Skeletal muscle tissue (tissue), 4 donors: ENCODE data around the gene OPTN. TPM values are rescaled to one million over a fixed set of nuclear protein-coding genes. Genes with fewer than 3 reads are reported as not detected.
"Not testable (repeated sequence)": the region's sequence is repeated elsewhere in the genome, so short reads cannot be mapped to it uniquely, and the experiment has no call there.

Experiments used
- H3K27ac ChIP-seq: one replicate; pipeline ENCODE4 v1.7.0; 2013; ENCODE audit warnings: mild to moderate bottlenecking, low read depth, low read length, inconsistent platforms
- H3K27me3 ChIP-seq, 3 donors: one replicate each; pipeline ENCODE4 v1.7.0; 2013; ENCODE audit warnings: low read length in 3 of 3; ENCODE audit not compliant: control insufficient read depth in 3 of 3, insufficient read depth in 3 of 3
- H3K36me3 ChIP-seq, 3 donors: one replicate each; pipeline ENCODE4 v1.7.0; 2013; ENCODE audit warnings: low read length in 3 of 3; ENCODE audit not compliant: control insufficient read depth in 3 of 3, insufficient read depth in 3 of 3
- H3K4me1 ChIP-seq, 3 donors: one replicate each; pipeline ENCODE4 v1.7.0; 2013; ENCODE audit warnings: low read length in 3 of 3, mild to moderate bottlenecking in 3 of 3; ENCODE audit not compliant: control insufficient read depth in 3 of 3, insufficient read depth in 3 of 3
- H3K4me3 ChIP-seq, 3 donors: one replicate each; pipeline ENCODE4 v1.7.0; 2013; ENCODE audit warnings: low read length in 3 of 3
- H3K9ac ChIP-seq, 3 donors: one replicate each; pipeline ENCODE4 v1.7.0; 2013; ENCODE audit warnings: low read length in 3 of 3, mild to moderate bottlenecking in 3 of 3, moderate library complexity in 2 of 3, low read depth in 1 of 3
- H3K9me3 ChIP-seq, 3 donors: one replicate each; pipeline ENCODE4 v1.7.0; 2013; ENCODE audit warnings: low read length in 3 of 3; ENCODE audit not compliant: control insufficient read depth in 3 of 3
- total RNA-seq: library from RNA; depleted of rRNA; stranded (reverse); fragments of >200 nt; gene quantifications from one replicate; pipeline ENCODE4 v1.2.3, GENCODE V29; 2014
- donor health status: Osteomylitis.

OPTN gene
- total RNA-seq = 13.0 TPM

- peaks cover 18 to 32% (median 31%) of the 10 kb centered on the region in 3 donors for H3K4me1 ChIP-seq
- H3K4me3 ChIP-seq = peak within 1 kb of the TSS; percentile 84 to 96 (median 87)
- H3K9me3 ChIP-seq = no peaks in the 10 kb centered on the region
- H3K27me3 ChIP-seq = no peaks in the 10 kb centered on the region
- peak within 1 kb of the TSS; percentile 90 to 96 (median 90) for H3K9ac ChIP-seq
- peaks cover 0 to 4% (median 4%) of the 10 kb centered on the region in 3 donors for H3K36me3 ChIP-seq
- peak within 1 kb of the TSS; percentile 97 for H3K27ac ChIP-seq
Observed at GRCh38 chr10:13099666-13100348, at the start of gene OPTN. TSS of gene OPTN (plus strand) at chr10:13100163. CDS start at chr10:13109123, 8,960 bp downstream.

GRCh38 chr10:13051126-13051694 lies 48.8 kb upstream of the OPTN start:
- no peaks in the 10 kb centered on the region for H3K36me3 ChIP-seq
- H3K4me3 ChIP-seq = no peak overlapping the region
- no peak overlapping the region for H3K9ac ChIP-seq
- peaks cover 0 to 3% (median 0%) of the 10 kb centered on the region in 3 donors for H3K27me3 ChIP-seq
- H3K4me1 ChIP-seq = no peaks in the 10 kb centered on the region
- H3K9me3 ChIP-seq = no peaks in the 10 kb centered on the region
- no peak overlapping the region for H3K27ac ChIP-seq

GRCh38 chr10:13053208-13053607 lies 46.8 kb upstream of the OPTN start:
- H3K4me3 ChIP-seq, H3K27me3 ChIP-seq: not testable (repeated sequence)

GRCh38 chr10:13053794-13054462 lies 46.0 kb upstream of the OPTN start:
- H3K4me3 ChIP-seq = no peak overlapping the region
- no peaks in the 10 kb centered on the region for H3K36me3 ChIP-seq
- no peaks in the 10 kb centered on the region for H3K9me3 ChIP-seq
- no peak overlapping the region for H3K27ac ChIP-seq
- peaks cover 0 to 3% (median 0%) of the 10 kb centered on the region in 3 donors for H3K27me3 ChIP-seq
- H3K9ac ChIP-seq = no peak overlapping the region
- no peaks in the 10 kb centered on the region for H3K4me1 ChIP-seq

More at GRCh38 chr10:13053208-13053607, 46.8 kb upstream of the OPTN start:
- H3K9ac ChIP-seq, H3K27ac ChIP-seq, H3K9me3 ChIP-seq, H3K36me3 ChIP-seq, H3K4me1 ChIP-seq: not testable (repeated sequence)

- Histone ChIP-seq H3K27ac (no peak overlapping the region), H3K9ac (no peak overlapping the region), H3K9me3 (no peaks in the 10 kb centered on the region), H3K27me3 (peaks cover 0 to 3% (median 0%) of the 10 kb centered on the region in 3 donors), H3K4me1 (no peaks in the 10 kb centered on the region), H3K36me3 (no peaks in the 10 kb centered on the region), H3K4me3 (no peak overlapping the region)
Observed at GRCh38 chr10:13054844-13055243, 45.1 kb upstream of the OPTN start.

- Histone ChIP-seq H3K9me3 (no peaks in the 10 kb centered on the region), H3K27ac (no peak overlapping the region), H3K4me1 (no peaks in the 10 kb centered on the region), H3K27me3 (peaks cover 0 to 3% (median 0%) of the 10 kb centered on the region in 3 donors), H3K4me3 (no peak overlapping the region), H3K9ac (no peak overlapping the region), H3K36me3 (no peaks in the 10 kb centered on the region)
Observed at GRCh38 chr10:13056456-13057077, 43.4 kb upstream of the OPTN start.

- no peaks in the 10 kb centered on the region for H3K4me1 ChIP-seq
- H3K9ac ChIP-seq = no peak overlapping the region
- H3K27me3 ChIP-seq = peaks cover 0 to 3% (median 0%) of the 10 kb centered on the region in 3 donors
- no peaks in the 10 kb centered on the region for H3K9me3 ChIP-seq
- no peaks in the 10 kb centered on the region for H3K36me3 ChIP-seq
- H3K27ac ChIP-seq = no peak overlapping the region
- no peak overlapping the region for H3K4me3 ChIP-seq
Observed at GRCh38 chr10:13062803-13063202, 37.2 kb upstream of the OPTN start.

- Histone ChIP-seq H3K36me3 (no peaks in the 10 kb centered on the region), H3K9me3 (peaks cover 0 to 2% (median 0%) of the 10 kb centered on the region in 3 donors), H3K27me3 (peaks cover 0 to 3% (median 0%) of the 10 kb centered on the region in 3 donors), H3K4me3 (no peak overlapping the region), H3K27ac (no peak overlapping the region), H3K4me1 (no peaks in the 10 kb centered on the region), H3K9ac (no peak overlapping the region)
Observed at GRCh38 chr10:13066527-13066926, 33.4 kb upstream of the OPTN start.

- peaks cover 0 to 2% (median 0%) of the 10 kb centered on the region in 3 donors for H3K9me3 ChIP-seq
- no peak overlapping the region for H3K9ac ChIP-seq
- no peaks in the 10 kb centered on the region for H3K36me3 ChIP-seq
- no peaks in the 10 kb centered on the region for H3K4me1 ChIP-seq
- no peak overlapping the region for H3K27ac ChIP-seq
- H3K4me3 ChIP-seq = no peak overlapping the region
- peaks cover 0 to 3% (median 0%) of the 10 kb centered on the region in 3 donors for H3K27me3 ChIP-seq
Observed at GRCh38 chr10:13067431-13067830, 32.5 kb upstream of the OPTN start.
